ENCODE results near the gene GIMAP2.
"Not testable (repeated sequence)": the region's sequence is repeated elsewhere in the genome, so short reads cannot be mapped to it uniquely, and the experiment has no call there.

The GIMAP2 gene

GRCh38 chr7:150663802-150664494 lies 21.6 kb upstream of the GIMAP2 start:
- DNase-seq (ENCODE audit: low read depth), result no peak
- Histone ChIP-seq H3K9ac (ENCODE audit: low read length) (no peak overlapping the region), H3K9me3 (ENCODE audit: control insufficient read depth, low read length) (no peaks in the 10 kb centered on the region), H3K4me3 (ENCODE audit: low read length) (no peak overlapping the region), H3K36me3 (ENCODE audit: control insufficient read depth, insufficient read depth, low read length, severe bottlenecking) (no peaks in the 10 kb centered on the region), H3K27me3 (replicated peaks; ENCODE audit: control insufficient read depth, insufficient read depth, low read length) (no peaks in the 10 kb centered on the region), H3K4me1 (ENCODE audit: control insufficient read depth, insufficient read depth, low read length) (no peaks in the 10 kb centered on the region)

DNA sequence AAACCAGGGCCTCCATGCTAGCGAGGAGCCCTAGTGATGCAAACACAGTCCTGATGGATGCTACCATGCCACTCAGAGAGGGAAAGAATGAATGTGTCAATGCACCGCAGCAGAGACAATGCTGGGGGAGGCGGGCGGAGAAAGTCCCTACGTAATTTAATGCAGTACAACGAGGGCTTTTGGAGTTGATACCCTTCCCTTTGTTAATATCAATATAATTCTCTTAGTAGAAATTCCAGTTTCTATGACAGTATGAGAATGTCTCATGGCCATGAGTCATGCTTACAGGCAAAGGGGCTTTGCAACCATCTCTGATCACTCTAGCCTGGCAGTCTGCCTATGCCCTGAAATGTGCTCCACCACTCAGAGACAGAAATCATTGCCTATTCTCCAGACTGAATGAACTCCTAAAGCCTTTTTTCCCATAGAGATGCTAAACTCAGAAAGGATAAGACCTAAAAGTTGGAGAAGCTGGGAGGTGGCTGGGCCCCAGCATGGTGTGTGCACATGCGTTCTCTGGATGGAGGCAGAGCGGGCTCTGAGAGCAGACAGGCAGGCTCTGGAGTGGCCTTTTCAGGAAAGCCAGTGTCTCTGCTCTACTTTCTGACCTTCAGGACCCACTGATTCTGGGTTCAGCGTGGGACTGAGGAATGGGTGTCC lies 20.3 kb upstream of the GIMAP2 start:
- H3K36me3 ChIP-seq (ENCODE audit: control insufficient read depth, insufficient read depth, low read length, severe bottlenecking), result no peaks in the 10 kb centered on the region
- no peaks in the 10 kb centered on the region for H3K9me3 ChIP-seq (ENCODE audit: control insufficient read depth, low read length)
- H3K27me3 ChIP-seq (replicated peaks; ENCODE audit: control insufficient read depth, insufficient read depth, low read length), result no peaks in the 10 kb centered on the region
- no peak overlapping the region for H3K9ac ChIP-seq (ENCODE audit: low read length)
- DNase-seq (ENCODE audit: low read depth), result no peak
- no peaks in the 10 kb centered on the region for H3K4me1 ChIP-seq (ENCODE audit: control insufficient read depth, insufficient read depth, low read length)
- H3K4me3 ChIP-seq (ENCODE audit: low read length), result no peak overlapping the region

GRCh38 chr7:150665896-150666295 lies 19.6 kb upstream of the GIMAP2 start:
- no peak for DNase-seq (ENCODE audit: low read depth)
- no peaks in the 10 kb centered on the region for H3K4me1 ChIP-seq (ENCODE audit: control insufficient read depth, insufficient read depth, low read length)
- H3K27me3 ChIP-seq (replicated peaks; ENCODE audit: control insufficient read depth, insufficient read depth, low read length), result no peaks in the 10 kb centered on the region
- no peak overlapping the region for H3K4me3 ChIP-seq (ENCODE audit: low read length)
- no peak overlapping the region for H3K9ac ChIP-seq (ENCODE audit: low read length)
- no peaks in the 10 kb centered on the region for H3K9me3 ChIP-seq (ENCODE audit: control insufficient read depth, low read length)
- no peaks in the 10 kb centered on the region for H3K36me3 ChIP-seq (ENCODE audit: control insufficient read depth, insufficient read depth, low read length, severe bottlenecking)

DNA sequence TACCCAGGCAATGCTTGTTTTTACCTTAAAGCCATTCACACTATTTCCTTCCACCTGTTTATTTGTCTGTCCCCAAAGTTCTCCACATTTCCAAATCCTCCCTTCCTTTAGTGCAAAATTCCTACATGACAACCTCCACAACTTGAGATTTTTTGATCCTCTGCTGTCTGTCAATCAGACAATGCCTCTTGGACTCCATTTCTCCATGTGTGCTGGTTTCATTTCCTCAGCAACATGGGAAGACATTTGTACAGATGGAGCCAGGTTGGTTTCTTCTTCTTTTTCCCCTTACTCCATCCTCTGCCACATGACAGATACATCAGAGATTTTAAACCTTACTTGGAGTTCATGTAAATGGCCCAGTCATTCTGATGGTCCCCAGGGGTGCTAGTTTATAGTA lies 19.1 kb upstream of the GIMAP2 start:
- no peak overlapping the region for H3K4me3 ChIP-seq (ENCODE audit: low read length)
- H3K27me3 ChIP-seq (replicated peaks; ENCODE audit: control insufficient read depth, insufficient read depth, low read length), result no peaks in the 10 kb centered on the region
- no peaks in the 10 kb centered on the region for H3K36me3 ChIP-seq (ENCODE audit: control insufficient read depth, insufficient read depth, low read length, severe bottlenecking)
- no peak for DNase-seq (ENCODE audit: low read depth)
- H3K9me3 ChIP-seq (ENCODE audit: control insufficient read depth, low read length), result no peaks in the 10 kb centered on the region
- H3K9ac ChIP-seq (ENCODE audit: low read length), result no peak overlapping the region
- H3K4me1 ChIP-seq (ENCODE audit: control insufficient read depth, insufficient read depth, low read length), result no peaks in the 10 kb centered on the region

DNA sequence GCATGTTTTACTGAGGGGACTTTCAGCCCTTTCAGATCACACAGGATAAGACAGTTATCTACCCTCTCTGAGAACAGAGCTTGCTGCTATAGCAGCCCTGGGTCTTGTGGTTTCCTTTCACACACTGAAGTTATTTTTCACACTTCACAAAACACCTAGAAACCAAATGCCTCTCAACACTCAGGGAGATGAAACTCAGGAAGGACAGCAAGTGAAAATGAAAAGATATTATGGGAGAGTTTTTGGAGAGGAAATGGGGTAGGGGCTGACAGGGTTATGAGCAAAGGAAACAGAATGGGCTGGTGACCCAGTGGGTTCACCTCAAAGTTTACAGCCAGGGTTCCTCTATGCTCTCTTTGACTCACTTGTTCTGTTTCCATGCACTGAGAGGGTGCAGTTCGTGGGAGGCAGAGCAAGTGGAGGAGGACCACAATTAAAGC lies 17.0 kb upstream of the GIMAP2 start:
- Histone ChIP-seq H3K9me3 (ENCODE audit: control insufficient read depth, low read length) (no peaks in the 10 kb centered on the region), H3K27me3 (replicated peaks; ENCODE audit: control insufficient read depth, insufficient read depth, low read length) (no peaks in the 10 kb centered on the region), H3K4me3 (ENCODE audit: low read length) (no peak overlapping the region), H3K36me3 (ENCODE audit: control insufficient read depth, insufficient read depth, low read length, severe bottlenecking) (no peaks in the 10 kb centered on the region), H3K4me1 (ENCODE audit: control insufficient read depth, insufficient read depth, low read length) (no peaks in the 10 kb centered on the region), H3K9ac (ENCODE audit: low read length) (no peak overlapping the region)
- no peak for DNase-seq (ENCODE audit: low read depth)

DNA sequence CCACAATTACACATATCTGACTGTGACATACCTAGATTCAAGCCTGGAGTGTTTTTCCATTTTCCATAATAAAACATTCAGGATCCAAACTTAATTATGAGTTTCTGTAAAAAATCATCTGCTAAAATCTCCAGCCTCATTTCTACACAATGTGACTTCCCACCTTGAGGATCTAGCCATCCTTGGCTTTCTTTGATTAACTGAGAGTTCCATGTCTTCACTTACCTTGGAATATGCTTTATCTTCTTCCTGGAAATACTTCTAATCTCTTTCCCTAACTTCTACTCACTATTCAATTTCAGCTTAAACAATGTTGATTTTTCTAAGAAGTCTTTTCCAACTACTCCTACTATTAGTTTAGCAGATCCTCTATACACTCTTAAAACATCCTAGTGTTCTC lies 16.5 kb upstream of the GIMAP2 start:
- Histone ChIP-seq H3K36me3 (ENCODE audit: control insufficient read depth, insufficient read depth, low read length, severe bottlenecking) (no peaks in the 10 kb centered on the region), H3K9me3 (ENCODE audit: control insufficient read depth, low read length) (no peaks in the 10 kb centered on the region), H3K4me1 (ENCODE audit: control insufficient read depth, insufficient read depth, low read length) (no peaks in the 10 kb centered on the region), H3K9ac (ENCODE audit: low read length) (no peak overlapping the region), H3K27me3 (replicated peaks; ENCODE audit: control insufficient read depth, insufficient read depth, low read length) (no peaks in the 10 kb centered on the region), H3K4me3 (ENCODE audit: low read length) (no peak overlapping the region)
- DNase-seq (ENCODE audit: low read depth), result no peak

GRCh38 chr7:150671798-150672585 lies 13.5 kb upstream of the GIMAP2 start:
- H3K4me1 ChIP-seq (ENCODE audit: control insufficient read depth, insufficient read depth, low read length); H3K4me3 ChIP-seq (ENCODE audit: low read length); DNase-seq (ENCODE audit: low read depth); H3K9me3 ChIP-seq (ENCODE audit: control insufficient read depth, low read length); H3K36me3 ChIP-seq (ENCODE audit: control insufficient read depth, insufficient read depth, low read length, severe bottlenecking); H3K9ac ChIP-seq (ENCODE audit: low read length); H3K27me3 ChIP-seq (replicated peaks; ENCODE audit: control insufficient read depth, insufficient read depth, low read length): not testable (repeated sequence)

DNA sequence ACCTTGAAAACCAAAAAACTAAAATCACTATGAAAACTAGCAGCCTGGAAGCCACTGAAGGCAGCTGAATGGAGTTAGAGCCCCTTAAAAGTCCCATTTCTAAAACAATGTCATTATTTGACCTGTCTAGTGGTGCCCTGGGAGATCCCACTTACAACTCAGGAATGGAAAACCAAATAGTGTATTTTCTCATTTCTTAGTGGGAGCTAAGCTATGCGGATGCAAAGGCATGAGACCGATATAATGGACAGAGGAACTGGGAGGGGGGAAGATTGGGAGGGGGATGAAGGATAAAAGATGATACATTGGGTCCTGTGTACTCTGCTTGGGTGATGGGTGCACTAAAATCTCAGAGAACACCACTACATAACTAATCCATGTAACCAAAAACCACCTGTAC lies 9.8 kb upstream of the GIMAP2 start:
- H3K9me3 ChIP-seq (ENCODE audit: control insufficient read depth, low read length), result no peaks in the 10 kb centered on the region
- no peak for DNase-seq (ENCODE audit: low read depth)
- no peaks in the 10 kb centered on the region for H3K27me3 ChIP-seq (replicated peaks; ENCODE audit: control insufficient read depth, insufficient read depth, low read length)
- H3K4me3 ChIP-seq (ENCODE audit: low read length), result no peak overlapping the region
- no peaks in the 10 kb centered on the region for H3K36me3 ChIP-seq (ENCODE audit: control insufficient read depth, insufficient read depth, low read length, severe bottlenecking)
- H3K9ac ChIP-seq (ENCODE audit: low read length), result no peak overlapping the region
- no peaks in the 10 kb centered on the region for H3K4me1 ChIP-seq (ENCODE audit: control insufficient read depth, insufficient read depth, low read length)

- H3K36me3 ChIP-seq (ENCODE audit: control insufficient read depth, insufficient read depth, low read length, severe bottlenecking); H3K9ac ChIP-seq (ENCODE audit: low read length); H3K9me3 ChIP-seq (ENCODE audit: control insufficient read depth, low read length); H3K4me3 ChIP-seq (ENCODE audit: low read length); DNase-seq (ENCODE audit: low read depth); H3K27me3 ChIP-seq (replicated peaks; ENCODE audit: control insufficient read depth, insufficient read depth, low read length); H3K4me1 ChIP-seq (ENCODE audit: control insufficient read depth, insufficient read depth, low read length): not testable (repeated sequence)
Observed at GRCh38 chr7:150676276-150676675, 9.2 kb upstream of the GIMAP2 start.

GRCh38 chr7:150676854-150677253 lies 8.7 kb upstream of the GIMAP2 start:
- not testable (repeated sequence) for H3K9me3 ChIP-seq (ENCODE audit: control insufficient read depth, low read length); H3K9ac ChIP-seq (ENCODE audit: low read length); H3K4me1 ChIP-seq (ENCODE audit: control insufficient read depth, insufficient read depth, low read length); H3K4me3 ChIP-seq (ENCODE audit: low read length); H3K36me3 ChIP-seq (ENCODE audit: control insufficient read depth, insufficient read depth, low read length, severe bottlenecking); DNase-seq (ENCODE audit: low read depth); H3K27me3 ChIP-seq (replicated peaks; ENCODE audit: control insufficient read depth, insufficient read depth, low read length)

DNA sequence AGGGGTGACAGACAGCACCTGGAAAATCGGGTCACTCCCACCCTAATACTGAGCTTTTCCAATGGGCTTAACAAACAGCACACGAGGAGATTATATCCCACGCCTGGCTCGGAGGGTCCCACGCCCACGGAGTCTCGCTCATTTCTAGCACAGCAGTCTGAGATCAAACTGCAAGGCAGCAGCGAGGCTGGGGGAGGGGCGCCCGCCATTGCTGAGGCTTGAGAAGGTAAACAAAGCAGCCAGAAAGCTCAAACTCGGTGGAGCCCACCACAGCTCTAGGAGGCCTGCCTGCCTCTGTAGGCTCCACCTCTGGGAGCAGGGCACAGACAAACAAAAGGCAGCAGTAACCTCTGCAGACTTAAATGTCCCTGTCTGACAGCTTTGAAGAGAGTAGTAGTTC lies 6.9 kb upstream of the GIMAP2 start:
- not testable (repeated sequence) for H3K36me3 ChIP-seq (ENCODE audit: control insufficient read depth, insufficient read depth, low read length, severe bottlenecking); H3K27me3 ChIP-seq (replicated peaks; ENCODE audit: control insufficient read depth, insufficient read depth, low read length); H3K4me3 ChIP-seq (ENCODE audit: low read length); H3K9ac ChIP-seq (ENCODE audit: low read length); DNase-seq (ENCODE audit: low read depth); H3K9me3 ChIP-seq (ENCODE audit: control insufficient read depth, low read length); H3K4me1 ChIP-seq (ENCODE audit: control insufficient read depth, insufficient read depth, low read length)
